Liver (tissue), 9 donors: Measurements from ENCODE around the gene EPB41L2. TPM values are rescaled to one million over a fixed set of nuclear protein-coding genes. Genes with fewer than 3 reads are reported as not detected.

Experiments
- DNase-seq: peaks from one replicate; pipeline ENCODE4 v3.0.0-alpha.2; 2017; ENCODE audit warnings: low spot score
- H3K27ac ChIP-seq, 2 donors: one replicate each; pipeline ENCODE4 v1.7.0; 2013; ENCODE audit warnings: inconsistent platforms in 2 of 2, low read length in 2 of 2, control low read depth in 1 of 2, low read depth in 1 of 2, mild to moderate bottlenecking in 1 of 2
- H3K27me3 ChIP-seq, 4 donors: one replicate each; pipeline versions ENCODE4 v1.6.1 to v1.7.0; 2013; ENCODE audit warnings: low read length in 3 of 4, inconsistent platforms in 1 of 4, mild to moderate bottlenecking in 1 of 4, moderate library complexity in 1 of 4; ENCODE audit not compliant: control insufficient read depth in 4 of 4, insufficient read depth in 4 of 4
- H3K36me3 ChIP-seq, 4 donors: one replicate each; pipeline versions ENCODE4 v1.6.1 to v1.7.0; 2013; ENCODE audit warnings: low read length in 3 of 4, mild to moderate bottlenecking in 3 of 4, low read depth in 1 of 4, moderate library complexity in 1 of 4; ENCODE audit not compliant: control insufficient read depth in 4 of 4, insufficient read depth in 3 of 4
- H3K4me1 ChIP-seq, 4 donors: one replicate each; pipeline versions ENCODE4 v1.6.1 to v1.7.0; 2013; ENCODE audit warnings: low read length in 3 of 4, mild to moderate bottlenecking in 3 of 4, moderate library complexity in 1 of 4; ENCODE audit not compliant: control insufficient read depth in 4 of 4, insufficient read depth in 4 of 4
- H3K4me3 ChIP-seq, 3 donors: one replicate each; pipeline versions ENCODE4 v1.6.1 to v1.7.0; 2013; ENCODE audit warnings: low read length in 3 of 3, control low read depth in 1 of 3, low read depth in 1 of 3, mild to moderate bottlenecking in 1 of 3
- H3K9ac ChIP-seq, 2 donors: one replicate each; pipeline ENCODE4 v1.7.0; 2013; ENCODE audit warnings: low read length in 2 of 2, mild to moderate bottlenecking in 2 of 2, moderate library complexity in 2 of 2, control low read depth in 1 of 2, low read depth in 1 of 2
- H3K9me3 ChIP-seq, 4 donors: one replicate each; pipeline versions ENCODE4 v1.6.1 to v1.7.0; 2013; ENCODE audit warnings: low read length in 3 of 4; ENCODE audit not compliant: control insufficient read depth in 4 of 4
- EGR1 ChIP-seq, 2 donors: IDR thresholded peaks; 2 replicates each; pipeline ENCODE4 v1.6.1; 2016 to 2018; ENCODE audit warnings: antibody characterized with exemption in 2 of 2, low read depth in 2 of 2
- FOXA1 ChIP-seq: IDR thresholded peaks from 2 replicates; pipeline ENCODE4 v1.6.1; 2016; ENCODE audit warnings: antibody characterized with exemption
- FOXA2 ChIP-seq: IDR thresholded peaks from 2 replicates; pipeline ENCODE4 v1.6.1; 2016; ENCODE audit warnings: antibody characterized with exemption
- GABPA ChIP-seq, 2 donors: IDR thresholded peaks in 1 of 2; conservative IDR thresholded peaks in 1 of 2; 2 replicates each; pipeline ENCODE4 v1.6.1; 2016; ENCODE audit warnings: antibody characterized with exemption in 2 of 2, mild to moderate bottlenecking in 1 of 2, moderate library complexity in 1 of 2
- HNF4A ChIP-seq, 2 donors: conservative IDR thresholded peaks; 2 replicates each; pipeline ENCODE4 v1.6.1; 2016; ENCODE audit warnings: antibody characterized with exemption in 2 of 2, mild to moderate bottlenecking in 2 of 2
- HNF4G ChIP-seq: IDR thresholded peaks from 2 replicates; pipeline ENCODE4 v1.6.1; 2016; ENCODE audit warnings: antibody characterized with exemption
- JUND ChIP-seq, 2 donors: IDR thresholded peaks; 2 replicates each; pipeline ENCODE4 v1.6.1; 2016; ENCODE audit warnings: antibody characterized with exemption in 2 of 2
- NR2F2 ChIP-seq: IDR thresholded peaks from 2 replicates; pipeline ENCODE4 v1.6.1; 2016; ENCODE audit warnings: antibody characterized with exemption
- RAD21 ChIP-seq, 2 donors: IDR thresholded peaks; 2 replicates each; pipeline ENCODE4 v1.6.1; 2016; ENCODE audit warnings: antibody characterized with exemption in 2 of 2, mild to moderate bottlenecking in 2 of 2
- RXRA ChIP-seq, 2 donors: IDR thresholded peaks; 2 replicates each; pipeline ENCODE4 v1.6.1; 2017 to 2018; ENCODE audit warnings: antibody characterized with exemption in 2 of 2, mild to moderate bottlenecking in 1 of 2
- SP1 ChIP-seq: IDR thresholded peaks from 2 replicates; pipeline ENCODE4 v1.6.1; 2018; ENCODE audit warnings: antibody characterized with exemption, mild to moderate bottlenecking
- TAF1 ChIP-seq: conservative IDR thresholded peaks from 2 replicates; pipeline ENCODE4 v1.6.1; 2016; ENCODE audit warnings: antibody characterized with exemption, mild to moderate bottlenecking
- YY1 ChIP-seq: IDR thresholded peaks from 2 replicates; pipeline ENCODE4 v1.6.1; 2016; ENCODE audit warnings: antibody characterized with exemption, mild to moderate bottlenecking
- WGBS: extraction: QIAGEN DNeasy Blood & Tissue Kit; methylation state at CpG from one replicate; pipeline ENCODE4 v1.1.7; 2013; 5-methylcytosine and 5-hydroxymethylcytosine counted together
- polyA plus RNA-seq, 2 donors: library from polyadenylated mRNA; stranded (reverse) in 1 of 2; unstranded in 1 of 2; fragments of 200-250 nt in 1 of 2; fragments of >200 nt in 1 of 2; fragmentation: Nextera tagmentation in 1 of 2; extraction: Ambion mirVana in 1 of 2; gene quantifications; one replicate each; pipeline versions ENCODE4 v1.2.1 to v1.2.3, GENCODE V29; 2013 to 2015
- total RNA-seq, 2 donors: library from RNA; depleted of rRNA; stranded (reverse); fragments of >200 nt; gene quantifications; one replicate each; pipeline ENCODE4 v1.2.3, GENCODE V29; 2014
- TF ChIP-seq, protein P1 (sequence below): IDR thresholded peaks from 2 replicates; pipeline ENCODE4 v1.6.1; 2016; ENCODE audit warnings: antibody characterized with exemption, mild to moderate bottlenecking
- TF ChIP-seq, protein P2 (sequence below): IDR thresholded peaks from 2 replicates; pipeline ENCODE4 v1.6.1; 2016; ENCODE audit warnings: antibody characterized with exemption
- TF ChIP-seq, protein P3 (sequence below): fragments of 150-350 bp; IDR thresholded peaks from 2 replicates; pipeline ENCODE4 v1.5.1; 2017; ENCODE audit warnings: improper control_type of control experiment, low read depth, low read length; ENCODE audit not compliant: missing input control
- TF ChIP-seq, protein P4 (sequence below): IDR thresholded peaks from 2 replicates; pipeline ENCODE4 v1.6.1; 2016; ENCODE audit warnings: antibody characterized with exemption
- donor health status: healthy.
- donor health status: healthy.
- donor health status: healthy.
- donor health status: healthy.
- donor health status: healthy.

Gene EPB41L2
- total and polyA plus RNA-seq, 4 donors = 10.0 to 43.3 (median 18.7) TPM

DNA sequence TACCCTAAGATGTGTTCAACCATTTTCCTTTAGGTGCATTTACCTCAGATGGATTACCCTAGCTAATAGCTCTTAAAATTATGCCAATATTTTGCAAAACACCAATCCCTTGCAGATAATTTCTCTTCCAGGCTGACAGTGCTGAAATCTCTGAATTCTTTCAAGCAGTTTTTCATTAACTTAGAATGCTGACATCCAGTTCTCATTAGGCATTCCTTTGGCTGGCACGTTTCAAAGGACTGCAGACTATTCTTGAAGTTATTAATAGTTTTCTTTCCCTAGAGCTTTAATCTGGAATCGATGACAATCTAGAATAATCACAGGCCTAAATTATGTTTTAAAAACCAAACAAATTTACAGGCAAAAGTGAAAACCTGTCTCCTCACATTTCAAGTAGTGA lies 167.5 kb downstream of the EPB41L2 start:
- TF ChIP-seq YY1 (no peak), GABPA (IDR thresholded peaks at IDR 0.05 in 1 of 2, conservative IDR thresholded peaks at IDR 0.05 in 1 of 2) (no peak), HNF4A (conservative IDR thresholded peaks at IDR 0.05) (no peak), RXRA (IDR thresholded peaks at IDR 0.05) (no peak), FOXA1 (no peak), TAF1 (no peak), JUND (IDR thresholded peaks at IDR 0.05) (no peak), RAD21 (IDR thresholded peaks at IDR 0.05) (no peak), NR2F2 (no peak), EGR1 (IDR thresholded peaks at IDR 0.05; ENCODE audit: low read depth in 2 of 2) (no peak), HNF4G (no peak), SP1 (no peak), FOXA2 (no peak)
- TF ChIP-seq, protein P1, sequence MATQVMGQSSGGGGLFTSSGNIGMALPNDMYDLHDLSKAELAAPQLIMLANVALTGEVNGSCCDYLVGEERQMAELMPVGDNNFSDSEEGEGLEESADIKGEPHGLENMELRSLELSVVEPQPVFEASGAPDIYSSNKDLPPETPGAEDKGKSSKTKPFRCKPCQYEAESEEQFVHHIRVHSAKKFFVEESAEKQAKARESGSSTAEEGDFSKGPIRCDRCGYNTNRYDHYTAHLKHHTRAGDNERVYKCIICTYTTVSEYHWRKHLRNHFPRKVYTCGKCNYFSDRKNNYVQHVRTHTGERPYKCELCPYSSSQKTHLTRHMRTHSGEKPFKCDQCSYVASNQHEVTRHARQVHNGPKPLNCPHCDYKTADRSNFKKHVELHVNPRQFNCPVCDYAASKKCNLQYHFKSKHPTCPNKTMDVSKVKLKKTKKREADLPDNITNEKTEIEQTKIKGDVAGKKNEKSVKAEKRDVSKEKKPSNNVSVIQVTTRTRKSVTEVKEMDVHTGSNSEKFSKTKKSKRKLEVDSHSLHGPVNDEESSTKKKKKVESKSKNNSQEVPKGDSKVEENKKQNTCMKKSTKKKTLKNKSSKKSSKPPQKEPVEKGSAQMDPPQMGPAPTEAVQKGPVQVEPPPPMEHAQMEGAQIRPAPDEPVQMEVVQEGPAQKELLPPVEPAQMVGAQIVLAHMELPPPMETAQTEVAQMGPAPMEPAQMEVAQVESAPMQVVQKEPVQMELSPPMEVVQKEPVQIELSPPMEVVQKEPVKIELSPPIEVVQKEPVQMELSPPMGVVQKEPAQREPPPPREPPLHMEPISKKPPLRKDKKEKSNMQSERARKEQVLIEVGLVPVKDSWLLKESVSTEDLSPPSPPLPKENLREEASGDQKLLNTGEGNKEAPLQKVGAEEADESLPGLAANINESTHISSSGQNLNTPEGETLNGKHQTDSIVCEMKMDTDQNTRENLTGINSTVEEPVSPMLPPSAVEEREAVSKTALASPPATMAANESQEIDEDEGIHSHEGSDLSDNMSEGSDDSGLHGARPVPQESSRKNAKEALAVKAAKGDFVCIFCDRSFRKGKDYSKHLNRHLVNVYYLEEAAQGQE = no peak
- TF ChIP-seq, protein P2, sequence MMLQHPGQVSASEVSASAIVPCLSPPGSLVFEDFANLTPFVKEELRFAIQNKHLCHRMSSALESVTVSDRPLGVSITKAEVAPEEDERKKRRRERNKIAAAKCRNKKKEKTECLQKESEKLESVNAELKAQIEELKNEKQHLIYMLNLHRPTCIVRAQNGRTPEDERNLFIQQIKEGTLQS = no peak
- TF ChIP-seq, protein P3, sequence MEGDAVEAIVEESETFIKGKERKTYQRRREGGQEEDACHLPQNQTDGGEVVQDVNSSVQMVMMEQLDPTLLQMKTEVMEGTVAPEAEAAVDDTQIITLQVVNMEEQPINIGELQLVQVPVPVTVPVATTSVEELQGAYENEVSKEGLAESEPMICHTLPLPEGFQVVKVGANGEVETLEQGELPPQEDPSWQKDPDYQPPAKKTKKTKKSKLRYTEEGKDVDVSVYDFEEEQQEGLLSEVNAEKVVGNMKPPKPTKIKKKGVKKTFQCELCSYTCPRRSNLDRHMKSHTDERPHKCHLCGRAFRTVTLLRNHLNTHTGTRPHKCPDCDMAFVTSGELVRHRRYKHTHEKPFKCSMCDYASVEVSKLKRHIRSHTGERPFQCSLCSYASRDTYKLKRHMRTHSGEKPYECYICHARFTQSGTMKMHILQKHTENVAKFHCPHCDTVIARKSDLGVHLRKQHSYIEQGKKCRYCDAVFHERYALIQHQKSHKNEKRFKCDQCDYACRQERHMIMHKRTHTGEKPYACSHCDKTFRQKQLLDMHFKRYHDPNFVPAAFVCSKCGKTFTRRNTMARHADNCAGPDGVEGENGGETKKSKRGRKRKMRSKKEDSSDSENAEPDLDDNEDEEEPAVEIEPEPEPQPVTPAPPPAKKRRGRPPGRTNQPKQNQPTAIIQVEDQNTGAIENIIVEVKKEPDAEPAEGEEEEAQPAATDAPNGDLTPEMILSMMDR = no peak
- TF ChIP-seq, protein P4, sequence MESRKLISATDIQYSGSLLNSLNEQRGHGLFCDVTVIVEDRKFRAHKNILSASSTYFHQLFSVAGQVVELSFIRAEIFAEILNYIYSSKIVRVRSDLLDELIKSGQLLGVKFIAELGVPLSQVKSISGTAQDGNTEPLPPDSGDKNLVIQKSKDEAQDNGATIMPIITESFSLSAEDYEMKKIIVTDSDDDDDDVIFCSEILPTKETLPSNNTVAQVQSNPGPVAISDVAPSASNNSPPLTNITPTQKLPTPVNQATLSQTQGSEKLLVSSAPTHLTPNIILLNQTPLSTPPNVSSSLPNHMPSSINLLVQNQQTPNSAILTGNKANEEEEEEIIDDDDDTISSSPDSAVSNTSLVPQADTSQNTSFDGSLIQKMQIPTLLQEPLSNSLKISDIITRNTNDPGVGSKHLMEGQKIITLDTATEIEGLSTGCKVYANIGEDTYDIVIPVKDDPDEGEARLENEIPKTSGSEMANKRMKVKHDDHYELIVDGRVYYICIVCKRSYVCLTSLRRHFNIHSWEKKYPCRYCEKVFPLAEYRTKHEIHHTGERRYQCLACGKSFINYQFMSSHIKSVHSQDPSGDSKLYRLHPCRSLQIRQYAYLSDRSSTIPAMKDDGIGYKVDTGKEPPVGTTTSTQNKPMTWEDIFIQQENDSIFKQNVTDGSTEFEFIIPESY = no peak

DNA sequence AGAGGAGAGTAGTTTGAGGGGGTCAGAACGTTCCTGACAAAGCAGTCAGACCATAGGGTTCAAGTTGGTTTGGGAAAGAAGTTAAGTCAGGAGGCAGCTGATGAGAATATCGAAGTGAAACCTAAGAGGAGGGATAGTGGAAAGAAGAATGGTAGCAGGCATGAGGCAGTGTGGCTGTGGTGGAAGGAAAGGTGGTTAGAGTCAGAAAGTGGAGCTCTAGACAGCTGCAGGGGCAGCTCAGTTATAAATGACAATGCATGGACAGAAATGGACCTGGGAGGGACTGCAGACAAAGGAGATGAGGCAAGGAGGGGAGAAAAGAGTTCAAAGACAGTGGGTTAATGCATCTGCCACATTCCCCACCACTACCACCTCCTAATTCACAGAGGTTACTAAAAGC lies 169.3 kb downstream of the EPB41L2 start:
- H3K9me3 ChIP-seq = no peaks in the 10 kb centered on the region
- TF ChIP-seq, protein P2 = no peak
- no peak for TF ChIP-seq HNF4G
- no peak overlapping the region for H3K27ac ChIP-seq
- 81% methylated on average over 2 of the region's 2 CpGs for WGBS
- no peaks in the 10 kb centered on the region for H3K36me3 ChIP-seq
- H3K9ac ChIP-seq = no peak overlapping the region
- no peaks in the 10 kb centered on the region for H3K4me1 ChIP-seq
- H3K4me3 ChIP-seq = no peak overlapping the region
- DNase-seq = no peak
- H3K27me3 ChIP-seq = no peaks in the 10 kb centered on the region

More for the DNA sequence above, 167.5 kb downstream of the EPB41L2 start:
- Histone ChIP-seq H3K27me3 (no peaks in the 10 kb centered on the region), H3K4me1 (no peaks in the 10 kb centered on the region), H3K27ac (no peak overlapping the region), H3K9me3 (no peaks in the 10 kb centered on the region), H3K9ac (no peak overlapping the region), H3K36me3 (peaks cover 0 to 2% (median 0%) of the 10 kb centered on the region in 4 donors), H3K4me3 (no peak overlapping the region)
- 78% methylated on average over 2 of the region's 2 CpGs for WGBS
- no peak for DNase-seq
